ENCODE data around the gene CDK5R2.

- TF ChIP-seq MIER3 (CRISPR knock-in tag; IDR thresholded peaks at IDR 0.05; ENCODE audit: borderline replicate concordance) (no peak), CHD2 (IDR thresholded peaks at IDR 0.05; ENCODE audit: low read depth, low read length) (no peak), HOMEZ (CRISPR knock-in tag; IDR thresholded peaks at IDR 0.05; ENCODE audit: low read depth) (no peak), ZNF720 (CRISPR knock-in tag; IDR thresholded peaks at IDR 0.05) (no peak), ZNF703 (CRISPR knock-in tag; IDR thresholded peaks at IDR 0.05; ENCODE audit: borderline replicate concordance) (no peak), ZNF263 (CRISPR knock-in tag; IDR thresholded peaks at IDR 0.05) (no peak), NCOR1 (IDR thresholded peaks at IDR 0.05; ENCODE audit: borderline replicate concordance, low read length) (no peak), MBD4 (IDR thresholded peaks at IDR 0.05; ENCODE audit: borderline replicate concordance, low read length) (no peak)
- TF ChIP-seq, protein P1, sequence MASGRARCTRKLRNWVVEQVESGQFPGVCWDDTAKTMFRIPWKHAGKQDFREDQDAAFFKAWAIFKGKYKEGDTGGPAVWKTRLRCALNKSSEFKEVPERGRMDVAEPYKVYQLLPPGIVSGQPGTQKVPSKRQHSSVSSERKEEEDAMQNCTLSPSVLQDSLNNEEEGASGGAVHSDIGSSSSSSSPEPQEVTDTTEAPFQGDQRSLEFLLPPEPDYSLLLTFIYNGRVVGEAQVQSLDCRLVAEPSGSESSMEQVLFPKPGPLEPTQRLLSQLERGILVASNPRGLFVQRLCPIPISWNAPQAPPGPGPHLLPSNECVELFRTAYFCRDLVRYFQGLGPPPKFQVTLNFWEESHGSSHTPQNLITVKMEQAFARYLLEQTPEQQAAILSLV (CRISPR knock-in tag; IDR thresholded peaks at IDR 0.05; ENCODE audit: borderline replicate concordance): no peak
- TF ChIP-seq, protein P2, sequence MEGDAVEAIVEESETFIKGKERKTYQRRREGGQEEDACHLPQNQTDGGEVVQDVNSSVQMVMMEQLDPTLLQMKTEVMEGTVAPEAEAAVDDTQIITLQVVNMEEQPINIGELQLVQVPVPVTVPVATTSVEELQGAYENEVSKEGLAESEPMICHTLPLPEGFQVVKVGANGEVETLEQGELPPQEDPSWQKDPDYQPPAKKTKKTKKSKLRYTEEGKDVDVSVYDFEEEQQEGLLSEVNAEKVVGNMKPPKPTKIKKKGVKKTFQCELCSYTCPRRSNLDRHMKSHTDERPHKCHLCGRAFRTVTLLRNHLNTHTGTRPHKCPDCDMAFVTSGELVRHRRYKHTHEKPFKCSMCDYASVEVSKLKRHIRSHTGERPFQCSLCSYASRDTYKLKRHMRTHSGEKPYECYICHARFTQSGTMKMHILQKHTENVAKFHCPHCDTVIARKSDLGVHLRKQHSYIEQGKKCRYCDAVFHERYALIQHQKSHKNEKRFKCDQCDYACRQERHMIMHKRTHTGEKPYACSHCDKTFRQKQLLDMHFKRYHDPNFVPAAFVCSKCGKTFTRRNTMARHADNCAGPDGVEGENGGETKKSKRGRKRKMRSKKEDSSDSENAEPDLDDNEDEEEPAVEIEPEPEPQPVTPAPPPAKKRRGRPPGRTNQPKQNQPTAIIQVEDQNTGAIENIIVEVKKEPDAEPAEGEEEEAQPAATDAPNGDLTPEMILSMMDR (CRISPR knock-in tag; IDR thresholded peaks at IDR 0.05): no peak
These were observed 32.0 kb upstream of the CDK5R2 start for GRCh38 chr2:218927422-218927821.
